ENCODE results near the gene FGR.
"Not testable (repeated sequence)": the region's sequence is repeated elsewhere in the genome, so short reads cannot be mapped to it uniquely, and the experiment has no call there.

Gene FGR

DNA sequence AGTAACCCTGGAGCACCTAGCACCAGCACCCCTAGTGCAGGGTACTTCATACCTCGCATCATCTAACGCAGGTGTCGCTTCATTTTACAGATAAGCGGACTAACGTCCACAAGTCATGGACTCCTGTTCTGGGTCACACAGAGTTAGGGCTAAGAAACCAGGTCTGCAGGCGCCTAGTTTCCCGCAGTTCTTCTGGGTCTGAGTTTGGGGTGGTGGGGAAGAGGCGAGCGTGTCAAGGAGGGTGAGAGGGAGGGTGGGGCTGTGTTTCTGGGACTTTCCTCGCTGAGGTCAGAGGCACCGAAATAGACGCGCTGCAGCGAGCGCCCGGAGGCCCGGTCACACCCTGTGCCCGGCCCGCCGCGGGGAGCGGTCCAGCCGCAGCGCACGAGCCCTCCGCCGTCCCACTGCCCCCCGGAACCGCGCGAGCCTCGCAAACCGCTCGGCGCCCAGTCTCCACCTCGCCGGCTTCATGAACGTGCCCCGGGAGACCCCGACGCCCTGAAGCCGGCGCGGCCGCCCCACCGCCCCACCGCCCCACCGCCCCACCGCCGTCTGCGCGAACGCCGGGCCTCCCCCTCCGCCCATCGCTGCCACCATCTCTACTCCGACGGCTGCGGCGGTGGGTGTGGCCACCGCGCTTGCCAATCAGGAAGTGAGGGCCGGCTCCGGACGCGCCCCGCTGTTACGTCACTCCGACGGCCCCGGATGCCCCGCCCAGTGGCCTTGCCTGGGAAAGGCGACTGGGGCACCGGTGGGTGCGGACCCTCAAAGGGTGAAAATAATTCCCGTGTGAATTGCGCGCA lies 24.7 kb upstream of the FGR start:
- DNase-seq, result peak; percentile 68 to 74 (median 71)

DNA sequence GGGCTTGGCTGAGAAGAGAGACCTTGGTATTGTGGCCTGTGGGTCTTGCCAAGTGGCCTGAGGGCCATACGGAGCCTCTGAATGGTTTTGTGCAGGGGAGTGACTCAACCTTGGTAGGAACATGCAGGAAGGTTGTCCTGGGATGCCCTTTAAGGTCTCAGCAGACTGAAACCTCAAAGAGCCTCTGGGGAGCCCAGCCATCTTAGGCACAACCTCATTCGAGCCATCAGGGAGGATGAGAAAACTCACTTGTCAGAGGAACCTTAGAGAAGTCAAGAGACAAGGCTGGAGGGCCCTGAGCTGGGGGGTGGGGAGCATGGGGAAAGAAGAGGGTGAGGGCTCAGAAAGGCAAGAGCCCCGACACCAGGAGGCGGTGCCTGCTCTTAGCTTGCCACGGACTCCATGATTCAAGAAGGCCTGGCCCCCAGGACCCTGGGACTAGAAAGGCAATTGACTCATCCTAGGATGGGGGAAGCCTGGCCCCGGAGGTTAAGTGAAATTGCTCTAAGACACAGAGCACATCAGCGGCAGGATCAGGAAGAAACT lies 24.0 kb upstream of the FGR start:
- DNase-seq, result no peak

DNA sequence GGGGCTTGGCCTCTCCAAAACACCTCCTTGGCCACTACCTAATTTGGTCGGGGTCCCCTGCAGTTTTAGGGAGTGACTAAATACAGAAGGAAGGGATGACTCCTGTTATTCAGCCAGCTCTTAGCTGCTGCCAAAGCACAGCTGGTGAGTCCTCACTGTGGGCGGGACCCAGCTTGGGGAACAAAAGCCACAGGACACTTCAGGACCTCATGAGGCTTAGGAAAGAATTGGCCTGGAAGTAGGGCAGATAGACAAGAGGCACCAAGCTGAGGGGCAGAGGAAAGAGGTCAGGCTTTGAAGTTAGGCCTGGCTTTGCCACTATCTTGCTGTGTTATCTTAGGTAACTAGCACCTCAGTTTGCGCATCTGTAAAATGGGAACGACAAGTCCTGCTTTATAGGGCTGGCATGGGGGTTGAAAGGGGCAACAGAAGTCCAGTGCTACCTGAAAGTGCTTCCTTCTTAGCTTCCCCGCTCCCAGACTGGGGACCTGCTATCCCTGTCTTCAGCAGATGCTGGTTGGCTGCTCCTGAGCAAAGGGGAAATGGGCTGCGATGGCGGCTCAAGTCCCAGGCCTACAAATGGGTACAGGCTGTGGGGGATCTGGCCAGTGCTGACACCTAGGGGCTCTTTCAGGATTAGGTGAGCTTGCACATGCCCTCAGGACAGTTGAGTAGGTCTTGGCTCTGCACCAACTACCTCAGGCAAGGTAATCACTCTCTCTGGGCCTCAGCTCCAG lies 21.3 kb upstream of the FGR start:
- DNase-seq, result no peak

DNA sequence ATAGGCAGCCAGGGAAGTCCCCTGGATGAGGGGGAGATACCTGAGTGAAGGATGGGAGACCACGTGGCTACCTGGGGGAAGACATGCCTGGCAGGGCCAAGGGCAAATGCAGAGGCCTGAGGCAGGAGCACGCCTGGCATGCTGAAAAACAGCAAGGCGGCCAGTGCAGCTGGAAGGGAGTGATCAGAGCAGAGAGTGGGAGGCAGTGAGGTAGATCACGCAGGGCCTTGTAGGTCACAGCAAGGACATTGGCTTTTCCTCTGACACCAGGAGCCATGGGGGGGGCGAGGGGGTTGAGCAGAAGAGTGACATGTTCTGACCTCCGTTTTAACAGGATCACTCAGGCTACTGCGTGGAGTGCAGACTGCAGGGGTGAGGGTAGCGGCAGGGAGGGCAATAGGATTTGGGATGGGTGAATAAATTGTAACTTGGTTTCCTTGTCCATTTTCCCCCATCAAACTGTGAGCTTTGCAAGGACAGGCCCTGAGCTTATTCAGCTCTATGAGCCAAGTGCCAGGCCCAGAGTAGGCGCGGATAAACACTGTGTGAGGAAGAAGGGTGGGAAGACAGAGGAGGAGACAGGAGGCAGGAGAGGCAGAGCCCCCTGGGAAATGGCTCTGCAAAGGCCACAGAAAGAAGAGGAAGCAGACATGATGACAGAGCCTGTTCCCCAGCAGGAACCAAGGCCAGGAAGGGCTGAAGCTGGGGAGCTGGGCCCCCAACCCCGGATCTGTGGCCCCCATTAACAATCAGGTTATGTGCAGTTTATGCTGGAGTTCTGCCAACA lies 20.4 kb upstream of the FGR start:
- DNase-seq, result no peak

DNA sequence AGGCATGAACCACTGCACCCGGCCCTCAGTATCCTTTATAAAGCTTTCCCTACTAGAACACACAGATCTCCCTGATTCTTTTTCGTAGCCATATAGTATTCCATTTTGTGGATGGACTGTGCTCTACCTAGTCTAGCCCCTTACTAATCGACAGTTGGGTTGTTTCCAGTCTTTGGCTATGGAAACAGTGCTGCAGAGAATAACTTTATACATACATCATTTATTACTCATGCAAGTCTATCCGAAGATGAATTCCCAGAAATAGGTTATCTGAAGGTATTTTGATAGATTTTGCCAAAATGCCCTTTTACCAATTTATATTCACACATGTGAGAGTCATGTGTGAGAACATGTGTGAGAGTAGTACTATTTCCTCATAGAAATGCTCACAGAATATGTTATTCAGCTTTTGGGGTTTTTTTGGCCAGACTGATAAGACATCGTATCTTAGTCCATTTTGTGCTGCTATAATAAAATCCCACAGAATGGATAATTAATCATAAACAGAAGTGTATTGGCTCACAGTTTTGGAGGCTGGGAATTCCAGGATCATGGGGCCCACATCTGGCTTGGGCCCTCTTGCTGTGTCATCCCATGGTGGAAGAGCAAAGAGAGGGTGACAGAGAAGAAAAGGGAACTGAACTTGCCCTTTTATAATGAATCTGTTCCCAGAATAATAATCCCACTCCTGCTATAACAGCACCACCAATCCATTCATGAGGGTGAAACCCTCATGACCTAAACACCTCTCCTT lies 17.3 kb upstream of the FGR start:
- no peak for DNase-seq

DNA sequence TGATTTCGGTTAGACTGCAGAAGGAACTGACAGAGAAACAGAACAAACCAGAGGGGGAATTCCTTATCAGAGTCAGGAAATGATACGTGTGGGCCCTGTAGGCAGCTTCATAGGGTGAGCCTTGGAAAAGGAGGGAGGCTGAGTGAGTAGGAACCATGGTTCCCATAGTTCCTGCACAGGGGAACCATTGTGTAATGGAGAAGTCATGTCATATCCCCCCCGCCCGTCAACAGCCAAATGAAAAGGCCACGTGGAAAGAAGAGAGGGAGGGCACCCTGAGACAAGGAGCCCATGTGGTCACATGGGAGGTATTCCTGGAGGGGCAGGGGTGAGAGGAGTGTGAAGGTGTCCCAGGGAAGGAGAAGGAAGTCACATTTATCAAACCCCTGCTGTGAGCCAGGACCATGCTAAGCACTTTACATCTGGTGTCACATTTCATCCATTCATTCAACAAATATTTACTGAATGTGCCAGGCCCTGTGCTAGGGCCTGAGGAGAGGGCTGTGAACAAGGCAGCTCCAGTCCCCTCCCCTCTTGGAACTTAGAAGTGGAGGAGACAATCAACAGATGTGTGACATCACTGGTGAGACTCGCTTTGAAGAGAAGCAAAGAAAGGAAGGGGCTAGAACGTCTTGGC lies 15.7 kb upstream of the FGR start:
- DNase-seq, result no peak

DNA sequence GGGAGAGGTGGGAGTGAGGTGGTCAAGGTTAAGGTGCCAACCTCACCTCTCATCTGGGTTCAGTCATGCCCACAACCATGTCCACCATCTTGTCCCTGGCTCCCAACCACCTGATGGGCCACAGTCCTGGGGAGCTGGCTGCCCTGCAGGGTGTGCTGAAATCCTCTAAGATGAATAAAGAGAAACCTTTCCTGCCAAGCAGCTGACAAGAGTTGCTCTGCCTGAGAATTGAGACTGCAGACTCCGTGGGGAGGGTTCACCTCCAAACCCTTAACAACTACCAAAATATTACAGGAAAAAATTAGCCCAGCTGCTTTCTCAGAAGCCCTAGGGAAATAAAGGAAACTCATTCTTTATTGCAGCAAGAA lies 15.2 kb upstream of the FGR start:
- DNase-seq, result no peak

DNA sequence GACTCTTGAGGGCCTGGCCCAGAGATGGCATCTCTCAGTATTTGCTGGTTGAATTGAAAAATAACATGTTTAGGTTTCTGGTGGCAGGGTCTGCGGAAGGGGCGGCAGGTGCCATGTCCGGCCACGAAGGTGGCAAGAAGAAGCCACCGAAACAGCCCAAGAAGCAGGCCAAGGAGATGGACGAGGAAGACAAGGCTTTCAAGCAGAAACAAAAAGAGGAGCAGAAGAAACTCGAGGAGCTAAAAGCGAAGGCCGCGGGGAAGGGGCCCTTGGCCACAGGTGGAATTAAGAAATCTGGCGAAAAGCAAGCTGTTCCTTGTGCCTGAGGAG lies 14.3 kb upstream of the FGR start:
- no peak for DNase-seq

DNA sequence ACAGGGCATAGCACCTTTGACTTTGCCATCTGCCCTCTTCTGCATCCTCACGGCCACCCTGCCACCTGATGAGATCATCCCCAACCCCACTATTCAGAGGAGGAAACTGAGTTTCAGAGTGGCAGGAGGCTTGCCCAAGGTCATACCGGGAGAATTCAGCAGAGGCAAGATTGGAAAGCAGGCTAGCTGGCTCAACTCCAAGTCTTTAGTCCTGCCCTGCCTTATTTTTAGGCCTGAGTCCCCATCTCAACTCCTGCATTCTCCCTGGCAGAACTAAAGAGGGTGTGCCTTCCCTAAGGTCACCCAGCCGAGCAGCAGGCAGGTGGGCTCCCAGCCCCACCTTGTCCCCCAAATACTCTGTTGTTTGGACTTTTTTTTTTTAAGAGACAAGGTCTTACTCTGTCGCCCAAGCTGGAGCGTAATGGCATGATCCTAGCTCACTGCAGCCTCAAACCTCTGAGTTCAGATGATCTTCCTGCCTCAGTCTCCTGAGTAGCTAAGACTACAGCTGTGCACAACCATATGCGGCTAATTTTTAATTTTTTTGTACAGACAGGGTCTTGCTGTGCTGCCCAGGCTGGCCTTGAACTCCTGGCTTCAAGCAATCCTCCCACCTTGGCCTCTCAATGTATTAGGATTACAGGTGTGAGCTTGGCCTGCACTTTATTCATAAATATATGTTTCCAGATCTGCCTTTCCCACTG lies 13.8 kb upstream of the FGR start:
- DNase-seq, result no peak

DNA sequence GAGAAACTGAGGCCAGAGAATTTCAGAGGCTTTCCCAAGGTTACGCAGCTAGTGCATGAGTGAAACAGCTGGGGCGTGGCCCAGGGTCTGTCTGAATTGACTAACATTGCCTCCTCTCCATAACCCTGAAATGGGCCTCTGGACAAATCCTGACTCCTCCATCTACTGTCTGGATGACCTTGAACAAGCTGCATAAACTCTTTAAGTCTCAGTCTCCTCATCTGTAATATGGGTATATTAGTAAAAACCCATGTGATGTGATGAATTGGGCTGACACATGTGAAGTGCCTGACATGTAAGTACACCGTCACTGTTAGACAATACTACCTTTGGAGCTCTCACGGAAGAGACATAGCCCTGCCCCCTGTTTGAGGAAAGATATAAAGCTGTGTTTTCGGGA lies 12.3 kb upstream of the FGR start:
- no peak for DNase-seq

DNA sequence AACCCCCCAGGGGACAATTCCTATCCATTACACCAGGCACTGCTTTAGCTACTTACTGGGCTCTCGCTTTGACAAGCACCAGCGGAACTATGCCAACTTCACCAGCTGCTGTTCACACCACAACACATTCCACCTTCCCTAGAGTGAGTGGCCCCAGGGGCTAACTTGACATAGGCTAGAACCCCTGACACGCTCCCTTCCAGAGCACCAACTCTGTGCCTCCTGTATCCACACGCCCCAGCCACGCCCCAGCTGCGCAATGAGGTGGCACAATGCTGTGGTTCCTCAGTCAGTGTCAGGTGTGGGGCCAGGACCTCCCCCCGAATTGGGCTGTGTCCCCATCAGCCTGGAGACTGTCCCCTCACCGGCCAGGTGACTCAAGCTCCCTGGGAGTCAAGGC lies 11.7 kb upstream of the FGR start:
- DNase-seq, result no peak

DNA sequence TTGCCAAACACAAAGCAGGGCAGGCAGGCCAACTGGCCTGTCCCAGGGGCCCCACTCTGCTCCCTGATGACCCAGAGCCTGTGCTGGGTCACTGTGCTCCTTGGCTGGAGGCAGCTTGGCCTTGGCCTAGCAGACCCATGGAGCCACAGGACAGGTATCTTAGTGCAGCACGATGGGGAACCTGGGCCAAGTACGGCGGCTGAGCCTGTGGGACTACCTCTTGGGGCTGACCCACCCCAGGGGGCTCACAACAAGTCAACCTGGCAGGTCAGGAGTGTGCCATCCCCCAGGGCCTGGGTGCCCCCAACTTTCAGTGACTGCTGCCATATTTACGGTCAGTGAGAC lies 10.1 kb upstream of the FGR start:
- DNase-seq, result no peak

DNA sequence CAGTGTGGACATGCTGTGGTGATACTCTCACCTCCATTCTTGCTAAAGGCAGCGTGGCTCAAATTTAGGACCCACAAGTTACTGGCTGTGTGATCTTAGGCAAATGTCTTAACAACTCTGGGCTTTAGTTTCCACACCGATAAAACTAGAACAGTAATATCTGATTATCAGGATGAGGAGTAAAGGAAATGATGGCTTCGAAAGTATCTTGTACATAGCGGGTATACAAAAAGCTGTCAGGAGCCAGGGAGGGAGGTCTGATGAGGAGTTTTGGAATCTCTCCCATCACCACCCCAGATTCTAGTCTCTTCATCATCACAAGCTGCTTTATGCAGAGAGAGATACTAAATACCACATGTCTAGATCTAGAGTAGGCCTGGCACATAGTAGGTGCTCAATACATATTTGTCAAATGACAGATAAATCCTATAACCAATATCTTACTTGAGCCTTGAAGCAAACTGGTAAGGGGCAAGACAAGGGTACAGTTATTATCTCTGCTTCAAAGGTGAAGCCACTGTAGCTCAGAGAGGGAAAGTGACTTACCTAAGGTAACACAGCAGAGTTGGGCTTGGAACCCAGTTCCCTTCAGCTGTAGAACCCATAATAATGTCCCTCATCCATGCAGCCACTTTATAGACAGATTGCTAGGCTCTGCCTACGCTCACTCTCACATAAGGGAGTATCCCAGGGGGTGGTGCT lies 9.5 kb upstream of the FGR start:
- DNase-seq, result no peak

DNA sequence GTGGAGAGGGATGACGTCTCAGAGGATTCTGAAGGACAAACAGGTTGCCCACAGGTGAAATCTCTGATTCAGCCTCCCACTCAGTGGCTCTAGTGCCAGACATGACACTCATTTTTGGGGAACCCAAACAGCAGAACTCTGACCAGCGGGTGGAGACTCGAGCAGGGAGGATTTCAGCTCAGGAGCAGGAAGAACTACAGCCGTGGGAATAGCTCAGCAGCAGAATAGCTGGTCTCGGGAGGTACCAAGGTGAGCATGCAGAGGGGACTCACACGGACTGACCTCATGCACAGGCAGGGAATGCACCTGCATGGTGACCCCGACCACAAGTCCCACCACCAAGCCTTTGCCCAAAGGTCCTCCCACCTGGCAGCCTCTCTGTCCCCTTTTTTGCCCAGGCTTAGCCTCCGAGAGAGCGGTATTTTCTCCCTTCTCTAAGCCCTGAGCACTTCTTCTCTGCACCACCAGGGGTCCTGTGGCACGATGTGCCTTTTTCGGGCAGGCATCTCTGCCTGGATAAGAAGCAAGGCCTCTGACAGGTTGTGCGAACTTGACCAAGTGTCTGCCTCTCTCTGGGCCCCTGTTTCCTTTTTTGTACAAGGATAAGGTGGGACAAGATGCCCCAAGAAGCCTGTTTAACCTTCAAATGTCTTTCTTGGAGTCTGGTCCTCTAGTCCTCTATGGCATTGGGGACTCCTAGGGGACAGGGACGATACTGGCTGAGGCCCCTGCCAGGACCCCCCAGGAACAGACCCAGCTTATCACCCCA lies 8.8 kb upstream of the FGR start:
- peak; percentile 26 to 55 (median 42) for DNase-seq

DNA sequence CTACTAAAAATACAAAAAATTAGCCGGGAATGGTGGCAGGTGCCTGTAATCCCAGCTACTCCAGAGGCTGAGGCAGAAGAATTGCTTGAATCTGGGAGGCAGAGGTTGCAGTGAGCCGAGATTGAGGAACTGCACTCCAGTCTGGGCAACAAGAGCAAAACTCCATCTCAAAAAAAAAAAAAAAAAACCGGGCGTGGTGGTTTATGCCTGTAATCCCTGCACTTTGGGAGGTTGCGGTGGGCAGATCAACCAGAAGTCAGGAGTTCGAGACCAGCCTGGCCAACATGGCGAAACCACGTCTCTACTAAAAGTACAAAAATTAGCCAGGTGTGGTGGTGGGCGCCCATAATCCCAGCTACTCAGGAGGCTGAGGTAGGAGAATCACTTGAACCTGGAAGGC lies 5.5 kb upstream of the FGR start:
- not testable (repeated sequence) for DNase-seq

DNA sequence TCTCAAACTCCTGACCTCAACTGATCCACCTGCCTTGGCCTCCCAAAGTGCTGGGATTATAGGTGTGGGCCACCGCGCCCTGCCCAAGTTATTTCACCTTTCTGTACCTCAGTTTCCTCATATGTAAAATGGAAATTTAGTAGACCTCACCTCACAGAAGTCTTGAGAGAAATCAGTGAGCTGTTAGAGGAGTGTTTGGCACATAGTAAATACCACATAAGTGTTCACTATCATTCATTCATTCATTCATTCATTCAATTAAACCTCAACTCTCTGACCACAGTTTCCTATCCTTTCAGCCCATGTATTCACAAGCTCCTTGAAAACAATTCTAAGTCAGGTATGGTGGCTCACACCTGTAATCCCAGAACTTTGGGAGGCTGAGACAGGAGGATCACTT lies 3.8 kb upstream of the FGR start:
- DNase-seq, result no peak

DNA sequence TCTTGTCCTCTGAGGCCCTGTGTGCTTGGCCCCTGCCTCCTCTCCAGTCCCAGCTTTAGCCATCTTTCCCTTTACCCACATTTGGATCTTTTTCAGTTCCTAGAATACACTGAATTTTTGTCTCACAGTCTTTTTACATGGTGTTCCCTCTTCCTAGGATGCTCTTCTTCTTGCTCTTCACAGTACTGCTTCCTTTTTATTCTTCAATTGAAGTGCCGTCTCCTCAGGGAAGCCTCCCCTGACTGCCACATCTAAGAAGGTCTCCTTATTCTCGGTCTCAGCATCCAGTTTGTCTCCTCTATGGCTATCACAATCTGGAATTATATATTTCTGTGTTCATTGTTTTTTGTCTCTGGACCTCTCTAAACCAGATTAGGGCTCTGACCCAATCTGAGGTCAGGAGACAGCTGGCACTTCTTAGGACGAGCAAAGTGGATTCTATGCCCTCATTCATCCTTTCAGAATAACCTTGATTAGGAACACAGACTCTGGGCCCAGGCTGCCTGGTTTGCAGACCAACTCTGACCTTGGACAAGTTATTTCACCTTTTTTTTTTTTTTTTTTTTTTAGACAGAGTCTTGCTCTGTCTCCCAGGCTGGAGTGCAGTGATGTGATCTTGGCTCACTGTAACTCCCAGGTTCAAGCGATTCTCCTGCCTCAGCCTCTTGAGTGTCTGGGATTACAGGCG lies 3.2 kb upstream of the FGR start:
- DNase-seq, result no peak

DNA sequence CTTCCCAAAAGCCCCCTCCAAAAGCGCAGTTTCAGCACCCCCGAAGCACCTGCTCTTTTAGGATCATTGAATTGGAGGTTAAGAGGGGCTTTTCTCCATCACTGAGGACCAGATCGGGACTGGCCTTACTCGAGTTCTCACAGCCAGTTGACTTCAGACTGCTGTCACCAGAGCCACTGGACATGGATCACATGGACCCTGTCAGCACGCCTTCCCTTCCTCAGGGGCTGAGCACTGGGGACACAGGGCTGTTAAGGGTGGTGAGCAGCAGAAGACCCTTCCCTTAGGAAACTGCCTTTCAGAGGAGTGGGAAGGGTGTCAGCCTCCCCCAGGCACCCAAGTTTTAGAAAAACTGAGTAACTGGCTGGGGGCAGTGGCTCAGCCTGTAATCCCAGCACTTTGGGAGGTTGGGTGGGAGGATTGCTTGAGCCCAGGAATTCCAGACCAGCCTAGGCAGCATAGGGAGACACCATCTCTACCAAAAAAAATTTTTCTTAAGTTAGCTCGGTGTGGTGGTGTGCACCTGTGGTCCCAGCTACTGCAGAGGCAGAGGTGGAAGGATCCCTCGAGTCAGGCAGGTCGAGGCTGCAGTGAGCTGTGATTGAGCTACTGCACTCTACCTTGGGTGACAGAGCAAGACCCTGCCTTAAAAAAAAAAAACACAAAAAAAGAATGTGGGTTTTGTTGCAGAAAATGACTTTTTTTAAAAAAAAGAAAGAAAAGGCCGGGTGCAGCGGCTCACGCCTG lies 584 bp upstream of the FGR start:
- no peak for DNase-seq
